Upper lobe of right lung (tissue), 1 donor: ENCODE measurements around the gene VARS2. TPM values are rescaled to one million over a fixed set of nuclear protein-coding genes. Genes with fewer than 3 reads are reported as not detected.
A peak's percentile ranks its signal among the peaks of the same experiment; 100 is the strongest.
"Not testable (repeated sequence)": the region's sequence is repeated elsewhere in the genome, so short reads cannot be mapped to it uniquely, and the experiment has no call there.

ENCODE experiments used
- ATAC-seq: fragments of 200-7000 bp; cut with Tn5 transposase; one replicate; pipeline ENCODE4 v1.9.1; 2020; ENCODE audit warnings: mild to moderate bottlenecking, moderate library complexity
- DNase-seq: peaks from one replicate; pipeline ENCODE4 v3.0.0-alpha.2; 2020
- H3K27ac ChIP-seq: fragments of 200-600 bp; one replicate; pipeline ENCODE4 v1.8.0; 2022
- H3K27me3 ChIP-seq: fragments of 200-600 bp; one replicate; pipeline ENCODE4 v1.8.0; 2022; ENCODE audit warnings: mild to moderate bottlenecking
- H3K36me3 ChIP-seq: fragments of 200-600 bp; one replicate; pipeline ENCODE4 v1.8.0; 2022
- H3K4me1 ChIP-seq: fragments of 200-600 bp; one replicate; pipeline ENCODE4 v1.8.0; 2022
- H3K4me3 ChIP-seq: fragments of 200-600 bp; one replicate; pipeline ENCODE4 v1.8.0; 2022; ENCODE audit warnings: mild to moderate bottlenecking
- H3K9me3 ChIP-seq: fragments of 200-600 bp; one replicate; pipeline ENCODE4 v1.8.0; 2022
- intact Hi-C: fragments of 100-400 bp; cut with DNase I; formaldehyde crosslinking; loops from one replicate; pipeline ENCODE4 v1.11.0; 2022
- long read RNA-seq: library from polyadenylated mRNA; unstranded; transcript quantifications from one replicate; pipeline ENCODE4 v2.0.0, GENCODE V29; 2021
- total RNA-seq: library from RNA; stranded (reverse); fragmentation: NEBNext Ultra II Directional; extraction: Animal tissue kit (Norgen Biotek cat#: 25700); gene quantifications from one replicate; pipeline ENCODE4 v1.2.1, GENCODE V29; 2021
- TF ChIP-seq, protein P1 (sequence below): fragments of 200-600 bp; IDR thresholded peaks from one replicate; pipeline ENCODE4 v1.8.0; 2022; ENCODE audit warnings: antibody characterized with exemption
- donor health status: DM: no; HTN: yes; CAD: no; lungs with severe emphysema.

VARS2 gene
- 28.7 TPM for total RNA-seq
- long read RNA-seq, full-length matches to known transcripts, result 10 of 53 reads
- long read RNA-seq, partial matches to known transcripts, result 22 of 53 reads
- long read RNA-seq, other reads (novel, unspliced or antisense), result 21 of 53 reads

DNA sequence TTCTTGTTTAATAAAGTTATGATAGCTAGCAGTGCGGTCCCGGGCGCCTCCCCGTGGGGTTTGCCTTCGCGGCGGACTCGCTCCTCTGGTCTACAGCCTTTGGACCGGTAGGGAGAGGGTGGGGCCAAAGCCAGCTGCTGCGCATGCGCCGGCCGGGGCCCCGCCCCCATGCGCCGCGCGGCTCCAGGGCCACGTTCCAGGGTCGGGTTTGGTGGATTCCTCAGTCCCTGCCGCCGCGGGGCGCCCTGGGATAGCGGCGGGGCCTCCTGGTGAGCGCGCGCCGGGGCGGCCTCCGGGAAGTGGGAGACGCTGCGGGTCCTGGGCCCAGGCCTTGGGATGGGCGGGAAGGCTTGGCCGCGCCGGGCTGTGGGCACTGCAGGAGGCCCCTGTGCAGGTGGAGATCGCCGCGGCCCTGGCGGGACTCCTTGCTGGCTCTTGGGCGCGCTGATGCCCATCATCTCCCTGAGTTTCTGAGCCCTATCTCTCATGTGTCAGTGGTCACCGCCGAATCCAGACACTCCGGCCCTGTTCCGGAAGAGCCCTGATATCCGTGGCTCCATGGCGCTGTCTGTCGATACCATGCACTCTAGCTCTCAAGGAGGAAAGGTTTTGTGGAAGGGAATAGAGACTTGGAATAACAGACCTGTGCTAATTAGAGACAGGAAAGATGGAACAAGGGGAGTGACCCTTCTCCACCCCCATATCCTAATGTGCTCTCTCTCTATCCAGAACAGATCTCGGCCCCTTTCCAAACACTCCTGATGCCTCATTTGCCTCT, at the start of gene VARS2:
TSS of gene VARS2 (plus strand) at position 163 of the 778 bp plus-strand sequence. CDS start at position 762, 599 bp downstream.
- Histone ChIP-seq H3K4me3 (peak within 1 kb of the TSS; percentile 65), H3K9me3 (no peaks in the 10 kb centered on the region), H3K4me1 (peaks cover 17% of the 10 kb centered on the region), H3K27me3 (no peaks in the 10 kb centered on the region), H3K36me3 (peaks cover 42% of the 10 kb centered on the region), H3K27ac (peak within 1 kb of the TSS; percentile 90)
- TF ChIP-seq, protein P1, sequence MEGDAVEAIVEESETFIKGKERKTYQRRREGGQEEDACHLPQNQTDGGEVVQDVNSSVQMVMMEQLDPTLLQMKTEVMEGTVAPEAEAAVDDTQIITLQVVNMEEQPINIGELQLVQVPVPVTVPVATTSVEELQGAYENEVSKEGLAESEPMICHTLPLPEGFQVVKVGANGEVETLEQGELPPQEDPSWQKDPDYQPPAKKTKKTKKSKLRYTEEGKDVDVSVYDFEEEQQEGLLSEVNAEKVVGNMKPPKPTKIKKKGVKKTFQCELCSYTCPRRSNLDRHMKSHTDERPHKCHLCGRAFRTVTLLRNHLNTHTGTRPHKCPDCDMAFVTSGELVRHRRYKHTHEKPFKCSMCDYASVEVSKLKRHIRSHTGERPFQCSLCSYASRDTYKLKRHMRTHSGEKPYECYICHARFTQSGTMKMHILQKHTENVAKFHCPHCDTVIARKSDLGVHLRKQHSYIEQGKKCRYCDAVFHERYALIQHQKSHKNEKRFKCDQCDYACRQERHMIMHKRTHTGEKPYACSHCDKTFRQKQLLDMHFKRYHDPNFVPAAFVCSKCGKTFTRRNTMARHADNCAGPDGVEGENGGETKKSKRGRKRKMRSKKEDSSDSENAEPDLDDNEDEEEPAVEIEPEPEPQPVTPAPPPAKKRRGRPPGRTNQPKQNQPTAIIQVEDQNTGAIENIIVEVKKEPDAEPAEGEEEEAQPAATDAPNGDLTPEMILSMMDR, result peak; percentile 43
- ATAC-seq, result peak; percentile 96
- intact Hi-C loops, result loop anchor here (10.0 kb wide), 1 partner anchor 161 kb away; no protein-coding TSS in a partner anchor
- peak; percentile 95 for DNase-seq

DNA sequence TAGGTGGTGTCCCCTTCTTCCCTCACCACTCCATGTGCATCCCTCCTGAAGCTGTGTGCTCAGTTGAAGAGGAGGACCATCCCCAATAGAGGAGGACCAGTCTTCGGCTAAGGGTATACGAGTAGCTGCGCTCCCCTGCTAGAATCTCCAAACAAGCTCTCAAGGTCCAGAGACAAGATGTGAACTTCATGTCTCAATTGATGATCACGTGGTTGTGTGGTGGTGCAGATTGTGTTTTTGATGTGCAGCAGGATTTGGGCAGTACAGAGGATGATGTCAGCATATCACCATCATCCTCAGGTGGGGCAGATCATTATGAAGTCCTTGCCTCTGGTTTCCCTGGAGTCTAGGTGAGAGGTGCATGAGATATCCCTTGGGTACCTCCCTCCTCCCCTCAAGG, 49.7 kb upstream of the VARS2 start:
- no peak overlapping the region for H3K27ac ChIP-seq
- no peaks in the 10 kb centered on the region for H3K27me3 ChIP-seq
- no peaks in the 10 kb centered on the region for H3K36me3 ChIP-seq
- H3K9me3 ChIP-seq, result no peaks in the 10 kb centered on the region
- no peak for DNase-seq
- TF ChIP-seq, protein P1, result no peak
- intact Hi-C loops, result no loop called here
- no peak overlapping the region for H3K4me3 ChIP-seq
- H3K4me1 ChIP-seq, result no peaks in the 10 kb centered on the region
- ATAC-seq, result no peak

DNA sequence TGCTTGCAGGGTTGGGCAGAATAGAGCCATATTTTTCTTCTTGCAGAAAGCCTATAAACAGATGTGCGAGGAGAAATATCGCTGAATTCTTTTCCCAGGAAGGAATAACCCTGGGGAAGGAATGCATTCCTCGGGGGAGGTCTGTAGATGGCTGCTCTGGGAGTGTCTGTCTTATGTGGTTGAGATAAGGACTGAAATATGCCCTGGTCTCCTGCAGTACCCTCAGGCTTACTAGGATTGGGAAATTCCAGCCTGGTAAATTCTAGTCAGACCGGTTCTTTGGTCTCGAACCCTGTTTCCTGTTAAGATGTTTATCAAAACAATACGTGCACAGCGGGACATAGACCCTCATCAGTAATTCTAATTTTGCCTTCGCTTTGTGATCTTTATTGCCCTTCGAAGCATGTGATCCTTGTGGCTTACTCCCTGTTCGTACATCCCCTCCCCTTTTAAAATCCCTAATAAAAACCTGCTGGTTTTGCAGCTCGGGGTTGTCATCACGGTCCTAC, 44.7 kb upstream of the VARS2 start:
- H3K27ac ChIP-seq, H3K9me3 ChIP-seq, H3K4me3 ChIP-seq, ATAC-seq, H3K36me3 ChIP-seq, intact Hi-C loops, H3K27me3 ChIP-seq, H3K4me1 ChIP-seq, DNase-seq: not testable (repeated sequence)

DNA sequence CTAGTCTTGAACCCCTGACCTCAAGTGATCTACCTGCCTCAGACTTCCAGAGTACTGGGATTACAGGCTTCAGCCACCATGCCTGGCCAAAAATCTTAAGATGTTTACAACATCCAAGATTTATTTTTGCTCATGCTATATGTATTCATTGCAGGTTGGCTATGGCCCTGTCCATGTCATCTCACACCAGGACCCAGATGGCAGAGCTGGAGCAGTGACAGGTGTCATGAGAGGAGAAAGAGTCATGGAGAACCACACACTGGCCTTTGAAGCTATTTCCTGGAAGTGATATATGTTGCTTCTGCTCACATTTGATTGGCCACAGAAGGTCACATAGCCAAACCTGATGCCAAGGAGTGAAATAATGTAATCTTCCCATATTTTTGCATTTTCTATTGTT, 43.5 kb upstream of the VARS2 start:
- Histone ChIP-seq H3K36me3 (no peaks in the 10 kb centered on the region), H3K27ac (no peak overlapping the region), H3K4me1 (no peaks in the 10 kb centered on the region), H3K27me3 (no peaks in the 10 kb centered on the region), H3K9me3 (no peaks in the 10 kb centered on the region), H3K4me3 (no peak overlapping the region)
- intact Hi-C loops, result no loop called here
- DNase-seq, result no peak
- no peak for ATAC-seq
- TF ChIP-seq, protein P1, result no peak

DNA sequence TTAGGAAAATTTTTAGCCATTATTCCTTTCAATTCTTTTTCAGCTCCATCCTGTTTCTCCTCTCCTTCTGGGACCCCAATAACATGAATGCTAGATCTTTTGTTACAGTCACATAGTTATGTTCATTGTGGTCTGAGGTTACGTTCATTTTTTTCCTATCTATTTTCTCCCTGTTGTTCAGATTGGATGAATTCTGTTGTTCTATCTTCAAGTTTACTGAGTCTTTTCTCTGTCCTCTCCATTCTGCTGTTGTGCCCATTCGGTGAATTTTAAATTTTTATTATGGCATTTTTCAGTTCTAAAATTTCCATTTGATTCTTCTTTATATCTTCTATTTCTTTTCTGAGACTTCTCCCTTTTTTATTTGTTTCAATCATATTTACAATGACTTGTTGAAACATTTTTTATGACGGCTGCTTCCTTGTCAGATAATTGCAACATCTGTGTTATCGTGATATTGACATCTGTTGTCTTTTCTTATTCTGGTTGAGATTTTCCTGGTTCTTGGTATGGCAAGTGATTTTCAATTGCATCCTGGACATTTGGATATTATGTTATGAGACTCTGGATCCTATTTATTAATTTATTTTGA, 42.4 kb upstream of the VARS2 start:
- Histone ChIP-seq H3K36me3 (no peaks in the 10 kb centered on the region), H3K4me1 (no peaks in the 10 kb centered on the region), H3K27ac (no peak overlapping the region), H3K27me3 (no peaks in the 10 kb centered on the region), H3K9me3 (no peaks in the 10 kb centered on the region), H3K4me3 (no peak overlapping the region)
- DNase-seq (no peak), ATAC-seq (no peak)
- TF ChIP-seq, protein P1, result no peak
- intact Hi-C loops, result no loop called here

DNA sequence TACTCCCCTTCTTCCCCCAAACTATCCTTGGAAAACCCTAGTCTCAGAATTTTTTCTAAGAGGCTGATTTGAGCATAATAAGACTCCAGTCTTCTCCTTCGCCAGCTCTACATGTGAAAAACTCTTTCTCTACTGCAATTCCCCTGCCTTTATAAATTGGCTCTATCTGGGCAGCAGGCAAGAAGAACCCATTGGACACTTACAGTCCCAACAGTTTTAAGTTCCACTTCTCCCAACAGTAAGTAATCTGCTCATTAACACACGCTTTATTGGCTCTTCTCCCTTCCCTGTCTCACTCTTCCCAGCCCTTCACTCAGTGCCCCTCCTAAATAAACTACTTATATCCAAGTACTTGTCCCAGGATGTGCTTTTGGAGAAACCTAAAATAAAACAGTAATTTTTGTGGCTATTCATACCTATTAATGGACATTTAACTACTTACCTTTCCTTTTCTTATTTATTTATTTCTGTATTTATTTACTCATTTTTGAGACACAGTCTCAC, 40.8 kb upstream of the VARS2 start:
- TF ChIP-seq, protein P1, result no peak
- Histone ChIP-seq H3K27ac (no peak overlapping the region), H3K27me3 (no peaks in the 10 kb centered on the region), H3K36me3 (no peaks in the 10 kb centered on the region), H3K4me3 (no peak overlapping the region), H3K4me1 (peaks cover 7% of the 10 kb centered on the region), H3K9me3 (no peaks in the 10 kb centered on the region)
- ATAC-seq (no peak), DNase-seq (no peak)
- intact Hi-C loops, result no loop called here

DNA sequence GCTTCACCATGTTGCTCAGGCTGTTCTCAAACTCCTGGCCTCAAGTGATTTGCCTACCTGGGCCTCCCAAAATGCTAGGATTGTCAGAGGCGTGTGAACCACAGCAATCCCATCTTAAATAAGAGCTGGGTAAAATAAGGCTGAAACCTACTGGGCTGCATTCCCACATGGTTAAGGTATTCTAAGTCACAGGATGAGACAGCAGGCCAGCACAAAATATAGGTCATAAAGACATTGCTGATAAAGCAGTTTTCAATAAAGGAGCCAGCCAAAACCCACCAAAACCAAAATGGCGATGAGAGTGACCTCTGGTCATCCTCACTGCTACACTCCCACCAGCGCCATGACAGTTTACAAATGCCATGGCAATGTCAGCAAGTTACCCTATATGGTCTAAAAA, 40.2 kb upstream of the VARS2 start:
- H3K27me3 ChIP-seq, ATAC-seq, DNase-seq, H3K4me1 ChIP-seq, intact Hi-C loops, H3K9me3 ChIP-seq, H3K36me3 ChIP-seq, H3K4me3 ChIP-seq, H3K27ac ChIP-seq: not testable (repeated sequence)
